ENCODE results near the gene SEMA4D.

Gene SEMA4D

GRCh38 chr9:89513837-89514236 is 15.9 kb upstream of the SEMA4D start:
- TF ChIP-seq CEBPB (IDR thresholded peaks at IDR 0.05) (no peak), RAD21 (IDR thresholded peaks at IDR 0.05; ENCODE audit: low read depth) (no peak), EP300 (IDR thresholded peaks at IDR 0.05; ENCODE audit: borderline replicate concordance) (no peak), EGR1 (IDR thresholded peaks at IDR 0.05) (no peak), TAF1 (IDR thresholded peaks at IDR 0.05; ENCODE audit: low read depth) (no peak), CREB1 (IDR thresholded peaks at IDR 0.05; ENCODE audit: low read depth) (no peak), REST (IDR thresholded peaks at IDR 0.05; ENCODE audit: low read depth) (no peak), FOXM1 (IDR thresholded peaks at IDR 0.05; ENCODE audit: borderline replicate concordance, low read depth) (no peak), MAX (IDR thresholded peaks at IDR 0.05) (no peak), USF1 (IDR thresholded peaks at IDR 0.05) (no peak), TEAD4 (IDR thresholded peaks at IDR 0.05) (no peak), TCF12 (IDR thresholded peaks at IDR 0.05; ENCODE audit: low read depth) (no peak), YY1 (IDR thresholded peaks at IDR 0.05; ENCODE audit: low read depth) (no peak), ZBTB7A (IDR thresholded peaks at IDR 0.05; ENCODE audit: low read depth) (no peak), NFIC (IDR thresholded peaks at IDR 0.05) (no peak)

- TF ChIP-seq YY1 (IDR thresholded peaks at IDR 0.05; ENCODE audit: low read depth) = no peak
- no peak for TF ChIP-seq MAX (IDR thresholded peaks at IDR 0.05)
- no peak for TF ChIP-seq CREB1 (IDR thresholded peaks at IDR 0.05; ENCODE audit: low read depth)
- TF ChIP-seq USF1 (IDR thresholded peaks at IDR 0.05) = no peak
- TF ChIP-seq EP300 (IDR thresholded peaks at IDR 0.05; ENCODE audit: borderline replicate concordance) = no peak
- TF ChIP-seq CEBPB (IDR thresholded peaks at IDR 0.05) = no peak
- no peak for TF ChIP-seq NFIC (IDR thresholded peaks at IDR 0.05)
- TF ChIP-seq ZBTB7A (IDR thresholded peaks at IDR 0.05; ENCODE audit: low read depth) = no peak
- TF ChIP-seq RAD21 (IDR thresholded peaks at IDR 0.05; ENCODE audit: low read depth) = no peak
- TF ChIP-seq REST (IDR thresholded peaks at IDR 0.05; ENCODE audit: low read depth) = no peak
- TF ChIP-seq TCF12 (IDR thresholded peaks at IDR 0.05; ENCODE audit: low read depth) = no peak
- TF ChIP-seq TAF1 (IDR thresholded peaks at IDR 0.05; ENCODE audit: low read depth) = no peak
- TF ChIP-seq EGR1 (IDR thresholded peaks at IDR 0.05) = no peak
- no peak for TF ChIP-seq FOXM1 (IDR thresholded peaks at IDR 0.05; ENCODE audit: borderline replicate concordance, low read depth)
- no peak for TF ChIP-seq TEAD4 (IDR thresholded peaks at IDR 0.05)
Observed at GRCh38 chr9:89512382-89512781, 14.5 kb upstream of the SEMA4D start.

- TF ChIP-seq REST (IDR thresholded peaks at IDR 0.05; ENCODE audit: low read depth) (no peak), YY1 (IDR thresholded peaks at IDR 0.05; ENCODE audit: low read depth) (no peak), MAX (IDR thresholded peaks at IDR 0.05) (no peak), CREB1 (IDR thresholded peaks at IDR 0.05; ENCODE audit: low read depth) (no peak), USF1 (IDR thresholded peaks at IDR 0.05) (no peak), TCF12 (IDR thresholded peaks at IDR 0.05; ENCODE audit: low read depth) (no peak), EP300 (IDR thresholded peaks at IDR 0.05; ENCODE audit: borderline replicate concordance) (no peak), NFIC (IDR thresholded peaks at IDR 0.05) (no peak), TAF1 (IDR thresholded peaks at IDR 0.05; ENCODE audit: low read depth) (no peak), FOXM1 (IDR thresholded peaks at IDR 0.05; ENCODE audit: borderline replicate concordance, low read depth) (no peak), RAD21 (IDR thresholded peaks at IDR 0.05; ENCODE audit: low read depth) (no peak), CEBPB (IDR thresholded peaks at IDR 0.05) (no peak)
Observed at GRCh38 chr9:89508951-89509615, 11.2 kb upstream of the SEMA4D start.

Measured in Ishikawa (cell line).